ENCODE measurements around the gene YAP1. TPM values are rescaled to one million over a fixed set of nuclear protein-coding genes. Genes with fewer than 3 reads are reported as not detected.

YAP1 gene
- total and polyA plus RNA-seq, 11 donors = 15.2 to 93.0 (median 71.5) TPM

DNA sequence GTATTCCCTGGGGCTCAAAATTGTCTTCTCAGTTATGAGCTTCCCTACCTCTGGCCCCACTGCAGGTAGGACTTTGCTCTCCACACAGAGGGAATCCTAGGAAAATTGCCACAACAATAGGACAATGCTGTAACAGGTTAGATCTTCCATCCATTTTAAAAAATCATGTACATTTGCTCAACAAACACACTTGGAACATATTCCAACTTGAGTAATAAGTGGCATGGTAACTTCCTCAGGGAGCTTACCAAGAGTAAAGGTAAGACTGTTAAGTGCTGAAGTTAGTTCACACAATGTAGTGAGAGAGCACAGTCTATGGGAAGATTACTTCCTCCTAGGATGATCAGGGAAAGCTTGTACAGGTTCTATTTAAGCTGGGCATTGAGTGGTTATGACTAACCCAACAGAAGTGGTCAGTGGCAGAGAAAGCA is 128.2 kb downstream of the YAP1 start:
- intact Hi-C loops (cut with DNase I) = no loop called here
- ATAC-seq = no peak
- peaks cover 0 to 11% (median 0%) of the 10 kb centered on the region in 9 donors for H3K36me3 ChIP-seq
- no peak for DNase-seq
- no peaks in the 10 kb centered on the region for H3K9me3 ChIP-seq
- H3K4me1 ChIP-seq = peaks cover 0 to 6% (median 0%) of the 10 kb centered on the region in 12 donors
- no peaks in the 10 kb centered on the region for H3K27me3 ChIP-seq
- H3K4me3 ChIP-seq = no peak overlapping the region
- no peak overlapping the region for H3K27ac ChIP-seq
- TF ChIP-seq POLR2A (IDR thresholded peaks at IDR 0.05) = no peak
- TF ChIP-seq CTCF (IDR thresholded peaks at IDR 0.05) = no peak

GRCh38 chr11:102239448-102239847 is 129.2 kb downstream of the YAP1 start:
- Histone ChIP-seq H3K4me3 (no peak overlapping the region), H3K4me1 (peaks cover 0 to 6% (median 0%) of the 10 kb centered on the region in 12 donors), H3K27ac (no peak overlapping the region), H3K9me3 (no peaks in the 10 kb centered on the region), H3K27me3 (no peaks in the 10 kb centered on the region), H3K36me3 (peaks cover 0 to 2% (median 0%) of the 10 kb centered on the region in 9 donors)
- DNase-seq (no peak), ATAC-seq (no peak)
- TF ChIP-seq POLR2A (IDR thresholded peaks at IDR 0.05) (no peak), CTCF (IDR thresholded peaks at IDR 0.05) (no peak)
- intact Hi-C loops (cut with DNase I) = no loop called here
- WGBS, 4 donors = 94 to 98% (median 96%) methylated on average over 2 of the region's 2 CpGs

DNA sequence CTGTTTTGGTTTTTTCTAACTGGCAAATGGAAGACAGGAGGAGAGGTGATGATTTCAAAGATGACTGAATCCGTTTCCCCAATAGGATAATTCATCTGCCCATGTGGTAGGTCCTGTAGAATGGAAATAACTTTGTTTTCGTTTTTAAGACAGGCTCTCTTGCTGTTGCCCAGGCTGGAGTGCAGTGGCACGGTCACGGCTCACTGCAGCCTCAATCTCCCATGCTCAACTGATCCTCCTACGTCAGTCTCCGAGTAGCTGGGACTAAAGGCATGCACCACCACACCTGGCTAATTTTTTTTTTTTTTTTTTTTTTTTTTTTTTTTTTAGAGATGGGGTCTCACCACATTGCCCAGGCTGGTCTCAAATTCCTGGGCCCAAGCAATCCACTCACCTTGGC is 129.7 kb downstream of the YAP1 start:
- Histone ChIP-seq H3K4me3 (no peak overlapping the region), H3K36me3 (no peaks in the 10 kb centered on the region), H3K4me1 (peaks cover 0 to 6% (median 0%) of the 10 kb centered on the region in 12 donors), H3K27ac (no peak overlapping the region), H3K27me3 (no peaks in the 10 kb centered on the region), H3K9me3 (no peaks in the 10 kb centered on the region)
- 92 to 96% (median 94%) methylated on average over 6 of the region's 6 CpGs for WGBS, 4 donors
- DNase-seq (no peak), ATAC-seq (no peak)
- intact Hi-C loops (cut with DNase I) = no loop called here
- no peak for TF ChIP-seq POLR2A (IDR thresholded peaks at IDR 0.05)
- no peak for TF ChIP-seq CTCF (IDR thresholded peaks at IDR 0.05)

- no peak for TF ChIP-seq POLR2A (IDR thresholded peaks at IDR 0.05)
- DNase-seq = no peak
- no peak overlapping the region for H3K27ac ChIP-seq
- H3K36me3 ChIP-seq = no peaks in the 10 kb centered on the region
- no peak overlapping the region for H3K4me3 ChIP-seq
- H3K9me3 ChIP-seq = no peaks in the 10 kb centered on the region
- ATAC-seq = no peak
- no peaks in the 10 kb centered on the region for H3K27me3 ChIP-seq
- intact Hi-C loops (cut with DNase I) = no loop called here
- 51 to 57% (median 52%) methylated on average over 2 of the region's 2 CpGs for WGBS, 4 donors
- peaks cover 0 to 6% (median 0%) of the 10 kb centered on the region in 12 donors for H3K4me1 ChIP-seq
Observed at GRCh38 chr11:102240502-102240901, 130.3 kb downstream of the YAP1 start.

DNA sequence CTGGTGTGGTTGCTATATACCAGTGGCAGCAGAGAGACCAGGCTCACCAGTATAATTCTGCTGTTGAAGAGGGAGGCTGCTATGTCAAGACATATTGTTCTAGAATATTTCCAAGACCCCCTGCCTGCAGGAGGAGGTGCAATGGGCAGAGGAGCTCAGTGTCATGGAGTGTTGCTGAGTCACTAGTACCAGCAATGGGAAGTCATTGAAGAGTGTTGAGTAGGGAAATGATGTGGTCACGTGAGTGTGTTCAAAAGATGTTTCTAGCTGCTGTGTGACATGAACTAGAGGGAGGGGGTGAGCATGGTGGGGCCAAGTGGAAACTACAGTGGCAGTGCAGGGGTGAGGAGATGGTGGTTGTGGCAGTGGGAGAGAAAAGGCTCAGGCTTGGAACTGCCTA is 130.8 kb downstream of the YAP1 start:
- Histone ChIP-seq H3K36me3 (no peaks in the 10 kb centered on the region), H3K4me3 (no peak overlapping the region), H3K27ac (no peak overlapping the region), H3K9me3 (no peaks in the 10 kb centered on the region), H3K4me1 (peaks cover 0 to 6% (median 0%) of the 10 kb centered on the region in 12 donors), H3K27me3 (no peaks in the 10 kb centered on the region)
- 43 to 55% (median 51%) methylated on average over 1 of the region's 1 CpG for WGBS, 4 donors
- intact Hi-C loops (cut with DNase I) = no loop called here
- DNase-seq (no peak), ATAC-seq (no peak)
- TF ChIP-seq CTCF (IDR thresholded peaks at IDR 0.05) (no peak), POLR2A (IDR thresholded peaks at IDR 0.05) (no peak)

Data from heart left ventricle (tissue), 16 donors.